Tongue (tissue), 2 donors: Measurements from ENCODE around the gene FHL1. TPM values are rescaled to one million over a fixed set of nuclear protein-coding genes. Genes with fewer than 3 reads are reported as not detected.
"Not testable (repeated sequence)": the region's sequence is repeated elsewhere in the genome, so short reads cannot be mapped to it uniquely, and the experiment has no call there.

Source experiments
- DNase-seq: peaks from one replicate; pipeline ENCODE4 v3.0.0-alpha.2; 2015
- total RNA-seq: library from RNA; depleted of rRNA; stranded (reverse); fragments of >200 nt; gene quantifications from one replicate; pipeline ENCODE4 v1.2.3, GENCODE V29; 2014

The FHL1 gene
- total RNA-seq, 1 donor from 2014 or later = 2,906 TPM

- peak; percentile 33 for DNase-seq
Observed at GRCh38 chrX:136146614-136147314, 569 bp upstream of the FHL1 start.

GRCh38 chrX:136147976-136148375, 643 bp downstream of the FHL1 start:
- DNase-seq = no peak

- DNase-seq = no peak
Observed at GRCh38 chrX:136148391-136148790, 1.1 kb downstream of the FHL1 start.

- DNase-seq = no peak
Observed at GRCh38 chrX:136154998-136155397, 7.7 kb downstream of the FHL1 start.

GRCh38 chrX:136156560-136157117, 9.3 kb downstream of the FHL1 start:
- no peak for DNase-seq

- DNase-seq = no peak
Observed at GRCh38 chrX:136157187-136157586, 9.9 kb downstream of the FHL1 start.

- DNase-seq = no peak
Observed at GRCh38 chrX:136158685-136159084, 11.4 kb downstream of the FHL1 start.

- DNase-seq = no peak
Observed at GRCh38 chrX:136159611-136160025, 12.3 kb downstream of the FHL1 start.

- peak; percentile 32 for DNase-seq
Observed at GRCh38 chrX:136162827-136163570, 15.7 kb downstream of the FHL1 start.

- no peak for DNase-seq
Observed at GRCh38 chrX:136163689-136164088, 16.4 kb downstream of the FHL1 start.

- no peak for DNase-seq
Observed at GRCh38 chrX:136165406-136165805, 18.1 kb downstream of the FHL1 start.

GRCh38 chrX:136166221-136166855, 19.0 kb downstream of the FHL1 start:
- DNase-seq = no peak

GRCh38 chrX:136167989-136168388, 20.7 kb downstream of the FHL1 start:
- DNase-seq = not testable (repeated sequence)

GRCh38 chrX:136168929-136169735, 21.8 kb downstream of the FHL1 start:
- DNase-seq = peak; percentile 82

GRCh38 chrX:136170139-136170800, 22.9 kb downstream of the FHL1 start:
- DNase-seq = peak; percentile 36

GRCh38 chrX:136171420-136171819, 24.1 kb downstream of the FHL1 start:
- DNase-seq = no peak

- peak; percentile 64 for DNase-seq
Observed at GRCh38 chrX:136176399-136176825, 29.1 kb downstream of the FHL1 start.

- no peak for DNase-seq
Observed at GRCh38 chrX:136179133-136179532, 31.8 kb downstream of the FHL1 start.

- peak; percentile 81 for DNase-seq
Observed at GRCh38 chrX:136182414-136182813, 35.1 kb downstream of the FHL1 start.

GRCh38 chrX:136183172-136183571, 35.8 kb downstream of the FHL1 start:
- no peak for DNase-seq

GRCh38 chrX:136183917-136184316, 36.6 kb downstream of the FHL1 start:
- peak; percentile 64 for DNase-seq
